Panc1 (cell line): ENCODE results near the gene FYCO1. TPM values are rescaled to one million over a fixed set of nuclear protein-coding genes. Genes with fewer than 3 reads are reported as not detected.

Experiments used
- ATAC-seq: fragments of 200-7000 bp; cut with Tn5 transposase; 2 replicates; pipeline ENCODE4 v1.9.1; 2020; ENCODE audit warnings: mild to moderate bottlenecking, moderate library complexity
- BruUV-seq: library from RNA; stranded (reverse); fragments of 400-500 nt; replicated peaks from 2 replicates; lab custom pipeline; 2021; lab: Mats Ljungman, UMichigan
- CTCF ChIA-PET: fragments of 300-600 bp; sonication (Branson Sonifier 250); formaldehyde crosslinking; loops from one replicate; lab custom pipeline; 2022; ENCODE audit warnings: antibody characterized with exemption; lab: Charles Lee
- POLR2A ChIA-PET: fragments of 300-600 bp; sonication (Branson Sonifier 250); formaldehyde crosslinking; loops from one replicate; lab custom pipeline; 2022; ENCODE audit warnings: antibody characterized with exemption; lab: Charles Lee
- DNase-seq: peaks from one replicate; pipeline ENCODE4 v3.0.0-alpha.2; 2010; ENCODE audit warnings: low read depth, low spot score
- H3K27ac ChIP-seq: 2 replicates; pipeline ENCODE4 v1.5.1; 2011; ENCODE audit warnings: mild to moderate bottlenecking, low read length, inconsistent platforms
- H3K27me3 ChIP-seq: fragments of 200-500 bp; sonication (Bioruptor generic); 2 replicates; pipeline ENCODE4 v1.6.0; 2014; ENCODE audit warnings: low read length, inconsistent platforms; ENCODE audit not compliant: control insufficient read depth, insufficient read depth
- H3K36me3 ChIP-seq: fragments of 200-500 bp; sonication (Bioruptor generic); 2 replicates; pipeline ENCODE4 v1.5.1; 2014; ENCODE audit warnings: inconsistent platforms, mild to moderate bottlenecking, low read length, moderate library complexity; ENCODE audit not compliant: control insufficient read depth, insufficient read depth
- H3K4me1 ChIP-seq: 2 replicates; pipeline ENCODE4 v1.5.1; 2011; ENCODE audit warnings: inconsistent platforms, mild to moderate bottlenecking, low read length, moderate library complexity; ENCODE audit not compliant: control insufficient read depth, insufficient read depth
- H3K4me3 ChIP-seq, 2 experiments: 2 replicates each; pipeline ENCODE4 v1.5.1; 2011 to 2012; ENCODE audit warnings: low read depth in 2 of 2, low read length in 2 of 2, mild to moderate bottlenecking in 2 of 2, inconsistent platforms in 1 of 2, moderate library complexity in 1 of 2
- H3K9me3 ChIP-seq: fragments of 200-500 bp; sonication (Bioruptor generic); 2 replicates; pipeline ENCODE4 v1.5.1; 2014; ENCODE audit warnings: low read depth, mild to moderate bottlenecking, inconsistent platforms, low read length, moderate library complexity; ENCODE audit not compliant: control insufficient read depth, insufficient read depth
- POLR2AphosphoS5 ChIP-seq: IDR thresholded peaks from 2 replicates; pipeline ENCODE4 v1.6.1; 2012; ENCODE audit warnings: mild to moderate bottlenecking, low read depth, low read length, moderate library complexity
- SIN3A ChIP-seq: IDR thresholded peaks from 2 replicates; pipeline ENCODE4 v1.6.1; 2012; ENCODE audit warnings: low read depth, mild to moderate bottlenecking, low read length, moderate library complexity, borderline replicate concordance; ENCODE audit not compliant: insufficient read depth
- TCF7L2 ChIP-seq: IDR thresholded peaks from 2 replicates; pipeline ENCODE4 v1.6.1; 2011; ENCODE audit warnings: mild to moderate bottlenecking, low read depth, low read length, inconsistent platforms
- in situ Hi-C: cut with HindIII; loops from 2 replicates; pipeline ENCODE4 v1.10.0; 2016; ENCODE audit warnings: low sequenced_read_pairs, low pct_unique_long_range_greater_than_20kb
- intact Hi-C: fragments of 100-400 bp; cut with micrococcal nuclease; formaldehyde crosslinking; loops from one replicate; pipeline ENCODE4 v1.10.0; 2022; ENCODE audit not compliant: unreplicated experiment
- total RNA-seq: library from RNA; stranded (reverse); gene quantifications from one replicate; pipeline ENCODE4 v1.2.1, GENCODE V29; 2021; ENCODE audit not compliant: unreplicated experiment
- TF ChIP-seq, protein P1 (sequence below): fragments of 450-650 bp; IDR thresholded peaks from 2 replicates; pipeline ENCODE4 v1.5.1; 2017; ENCODE audit warnings: mild to moderate bottlenecking
- TF ChIP-seq, protein P2 (sequence below), 2 experiments: IDR thresholded peaks; 2 replicates each; pipeline ENCODE4 v1.6.1; 2011 to 2012; ENCODE audit warnings: low read depth in 2 of 2, control low read depth in 1 of 2, low read length in 1 of 2, mild to moderate bottlenecking in 1 of 2, moderate library complexity in 1 of 2; ENCODE audit not compliant: insufficient read depth in 1 of 2

Gene FYCO1
- total RNA-seq, 1 experiment from 2014 or later, result 8.7 TPM

DNA sequence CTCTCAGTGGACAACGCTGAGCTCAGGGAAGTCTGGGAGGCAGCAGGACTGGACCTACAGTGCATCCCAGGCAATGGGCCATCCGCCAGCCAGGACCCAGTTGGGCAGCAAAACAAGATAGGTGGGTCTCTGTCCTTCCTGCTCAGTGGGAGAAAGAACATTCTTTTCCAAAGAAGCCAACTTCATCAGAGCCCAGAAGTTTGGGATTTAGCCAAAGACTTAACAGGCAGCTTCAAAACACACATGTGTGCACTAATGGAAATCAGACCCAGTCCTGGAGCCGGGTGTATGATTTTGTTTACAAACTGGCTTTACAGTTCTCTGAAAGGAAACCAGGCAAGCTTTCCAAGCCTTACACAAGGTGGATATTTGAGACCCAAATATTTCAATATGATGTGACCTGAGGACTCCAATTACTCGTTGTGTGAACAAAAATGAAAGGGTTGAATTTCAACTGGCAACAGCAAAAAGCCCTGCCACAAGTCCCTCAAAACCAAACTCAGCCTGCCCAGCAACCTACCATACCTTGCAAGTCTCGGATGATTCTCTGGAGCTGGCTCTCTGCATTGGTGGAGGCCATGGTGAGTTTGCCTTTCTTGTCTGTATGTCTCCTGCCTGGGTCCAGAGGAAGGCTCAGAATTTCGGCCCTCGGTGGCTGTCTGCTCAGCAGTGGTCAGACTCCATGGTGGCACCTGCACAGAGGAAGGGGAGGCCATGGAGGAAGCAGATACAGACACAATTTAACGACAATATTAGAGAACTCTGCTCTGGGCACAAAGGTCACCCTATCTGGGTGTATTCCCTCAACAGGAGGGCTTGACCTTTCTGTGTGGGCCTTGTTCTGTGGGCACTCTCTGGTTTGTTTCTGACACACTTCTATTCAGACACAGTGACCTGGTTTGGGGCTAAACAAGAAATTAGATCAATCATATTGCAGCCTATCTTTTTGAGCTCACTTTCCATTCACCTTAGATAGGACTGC, 11.0 kb downstream of the FYCO1 start:
- ChIA-PET POLR2A (no interaction called here), CTCF (no interaction called here)
- H3K36me3 ChIP-seq, result no peaks in the 10 kb centered on the region
- in situ Hi-C loops (no loop called here), intact Hi-C loops (no loop called here)
- no peak overlapping the region for H3K4me3 ChIP-seq
- no TSS peak for BruUV-seq
- no peak for DNase-seq
- TF ChIP-seq POLR2AphosphoS5 (no peak), SIN3A (no peak), TCF7L2 (no peak)
- TF ChIP-seq, protein P1, sequence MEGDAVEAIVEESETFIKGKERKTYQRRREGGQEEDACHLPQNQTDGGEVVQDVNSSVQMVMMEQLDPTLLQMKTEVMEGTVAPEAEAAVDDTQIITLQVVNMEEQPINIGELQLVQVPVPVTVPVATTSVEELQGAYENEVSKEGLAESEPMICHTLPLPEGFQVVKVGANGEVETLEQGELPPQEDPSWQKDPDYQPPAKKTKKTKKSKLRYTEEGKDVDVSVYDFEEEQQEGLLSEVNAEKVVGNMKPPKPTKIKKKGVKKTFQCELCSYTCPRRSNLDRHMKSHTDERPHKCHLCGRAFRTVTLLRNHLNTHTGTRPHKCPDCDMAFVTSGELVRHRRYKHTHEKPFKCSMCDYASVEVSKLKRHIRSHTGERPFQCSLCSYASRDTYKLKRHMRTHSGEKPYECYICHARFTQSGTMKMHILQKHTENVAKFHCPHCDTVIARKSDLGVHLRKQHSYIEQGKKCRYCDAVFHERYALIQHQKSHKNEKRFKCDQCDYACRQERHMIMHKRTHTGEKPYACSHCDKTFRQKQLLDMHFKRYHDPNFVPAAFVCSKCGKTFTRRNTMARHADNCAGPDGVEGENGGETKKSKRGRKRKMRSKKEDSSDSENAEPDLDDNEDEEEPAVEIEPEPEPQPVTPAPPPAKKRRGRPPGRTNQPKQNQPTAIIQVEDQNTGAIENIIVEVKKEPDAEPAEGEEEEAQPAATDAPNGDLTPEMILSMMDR, result no peak
- TF ChIP-seq, protein P2, sequence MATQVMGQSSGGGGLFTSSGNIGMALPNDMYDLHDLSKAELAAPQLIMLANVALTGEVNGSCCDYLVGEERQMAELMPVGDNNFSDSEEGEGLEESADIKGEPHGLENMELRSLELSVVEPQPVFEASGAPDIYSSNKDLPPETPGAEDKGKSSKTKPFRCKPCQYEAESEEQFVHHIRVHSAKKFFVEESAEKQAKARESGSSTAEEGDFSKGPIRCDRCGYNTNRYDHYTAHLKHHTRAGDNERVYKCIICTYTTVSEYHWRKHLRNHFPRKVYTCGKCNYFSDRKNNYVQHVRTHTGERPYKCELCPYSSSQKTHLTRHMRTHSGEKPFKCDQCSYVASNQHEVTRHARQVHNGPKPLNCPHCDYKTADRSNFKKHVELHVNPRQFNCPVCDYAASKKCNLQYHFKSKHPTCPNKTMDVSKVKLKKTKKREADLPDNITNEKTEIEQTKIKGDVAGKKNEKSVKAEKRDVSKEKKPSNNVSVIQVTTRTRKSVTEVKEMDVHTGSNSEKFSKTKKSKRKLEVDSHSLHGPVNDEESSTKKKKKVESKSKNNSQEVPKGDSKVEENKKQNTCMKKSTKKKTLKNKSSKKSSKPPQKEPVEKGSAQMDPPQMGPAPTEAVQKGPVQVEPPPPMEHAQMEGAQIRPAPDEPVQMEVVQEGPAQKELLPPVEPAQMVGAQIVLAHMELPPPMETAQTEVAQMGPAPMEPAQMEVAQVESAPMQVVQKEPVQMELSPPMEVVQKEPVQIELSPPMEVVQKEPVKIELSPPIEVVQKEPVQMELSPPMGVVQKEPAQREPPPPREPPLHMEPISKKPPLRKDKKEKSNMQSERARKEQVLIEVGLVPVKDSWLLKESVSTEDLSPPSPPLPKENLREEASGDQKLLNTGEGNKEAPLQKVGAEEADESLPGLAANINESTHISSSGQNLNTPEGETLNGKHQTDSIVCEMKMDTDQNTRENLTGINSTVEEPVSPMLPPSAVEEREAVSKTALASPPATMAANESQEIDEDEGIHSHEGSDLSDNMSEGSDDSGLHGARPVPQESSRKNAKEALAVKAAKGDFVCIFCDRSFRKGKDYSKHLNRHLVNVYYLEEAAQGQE (IDR thresholded peaks at IDR 0.05; ENCODE audit: insufficient read depth in 1 of 2, low read depth in 2 of 2, low read length in 1 of 2), result no peak
- H3K27me3 ChIP-seq, result no peaks in the 10 kb centered on the region
- H3K9me3 ChIP-seq, result no peaks in the 10 kb centered on the region
- no peak for ATAC-seq
- peaks cover 4% of the 10 kb centered on the region; the same call in 1 of the 2 replicates for H3K4me1 ChIP-seq
- no peak overlapping the region for H3K27ac ChIP-seq

DNA sequence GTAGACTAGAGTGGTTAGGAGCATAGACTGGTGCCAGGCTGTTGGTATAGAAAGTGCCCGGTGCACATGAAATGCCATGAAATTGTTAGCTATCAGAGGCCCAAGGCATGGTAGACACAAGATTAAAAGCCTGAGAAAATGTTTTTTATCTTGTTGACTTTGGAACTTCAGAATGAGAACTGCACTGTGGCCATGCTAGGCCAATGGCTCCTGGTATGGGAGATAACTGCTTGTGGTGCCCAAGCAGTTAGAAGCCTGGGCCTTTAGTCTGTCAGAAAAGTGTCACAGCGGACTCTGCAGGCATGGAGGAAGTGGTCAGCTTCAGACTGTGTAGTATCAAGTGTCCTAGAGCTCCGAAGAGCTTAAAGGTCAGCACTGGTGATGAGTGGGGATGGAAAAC, 11.9 kb downstream of the FYCO1 start:
- no peaks in the 10 kb centered on the region for H3K9me3 ChIP-seq
- H3K4me3 ChIP-seq, result no peak overlapping the region
- no peaks in the 10 kb centered on the region for H3K36me3 ChIP-seq
- ATAC-seq, result no peak
- BruUV-seq, result no TSS peak
- no peak for DNase-seq
- intact Hi-C loops, result no loop called here
- CTCF ChIA-PET, result no interaction called here
- H3K4me1 ChIP-seq, result peaks cover 4% of the 10 kb centered on the region; the same call in 1 of the 2 replicates
- H3K27ac ChIP-seq, result no peak overlapping the region
- in situ Hi-C loops, result no loop called here
- TF ChIP-seq, protein P1, result no peak
- POLR2A ChIA-PET, result no interaction called here
- H3K27me3 ChIP-seq, result no peaks in the 10 kb centered on the region
